WERI-Rb-1 (cell line): Measurements from ENCODE around the gene ARL15.

ENCODE experiments used
- DNase-seq: peaks from one replicate; pipeline ENCODE4 v3.0.0-alpha.2; 2020
- H3K27ac ChIP-seq: fragments of 250-450 bp; sonication (Bioruptor Pico); 2 replicates; pipeline ENCODE4 v1.5.1; 2020; ENCODE audit warnings: mild to moderate bottlenecking, moderate library complexity
- H3K27me3 ChIP-seq: fragments of 250-450 bp; sonication (Bioruptor Pico); 2 replicates; pipeline ENCODE4 v1.5.1; 2021; ENCODE audit warnings: mild to moderate bottlenecking, low read depth, moderate library complexity; ENCODE audit not compliant: insufficient read depth, severe bottlenecking
- H3K36me3 ChIP-seq: fragments of 250-450 bp; sonication (Bioruptor Pico); 2 replicates; pipeline ENCODE4 v1.5.1; 2020; ENCODE audit warnings: mild to moderate bottlenecking, moderate library complexity
- H3K4me3 ChIP-seq: 2 replicates; pipeline ENCODE4 v1.5.1; 2011; ENCODE audit warnings: low read depth, mild to moderate bottlenecking, control low read depth, low read length
- H3K9me3 ChIP-seq: fragments of 250-450 bp; sonication (Bioruptor Pico); 2 replicates; pipeline ENCODE4 v1.5.1; 2021; ENCODE audit warnings: mild to moderate bottlenecking, moderate library complexity; ENCODE audit not compliant: severe bottlenecking
- CTCF ChIP-seq: IDR thresholded peaks from 2 replicates; pipeline ENCODE4 v1.5.1; 2011; ENCODE audit warnings: low read depth, mild to moderate bottlenecking, control low read depth, inconsistent platforms, low read length

Gene ARL15

GRCh38 chr5:54230936-54231685 lies 79.3 kb downstream of the ARL15 start:
- DNase-seq, result no peak
- Histone ChIP-seq H3K36me3 (no peaks in the 10 kb centered on the region), H3K9me3 (no peaks in the 10 kb centered on the region), H3K27me3 (no peaks in the 10 kb centered on the region), H3K27ac (no peak overlapping the region), H3K4me3 (no peak overlapping the region)
- TF ChIP-seq CTCF, result no peak

- no peaks in the 10 kb centered on the region for H3K36me3 ChIP-seq
- no peak overlapping the region for H3K4me3 ChIP-seq
- DNase-seq, result peak; percentile 67
- H3K9me3 ChIP-seq, result no peaks in the 10 kb centered on the region
- TF ChIP-seq CTCF, result peak; percentile 68
- H3K27ac ChIP-seq, result no peak overlapping the region
- H3K27me3 ChIP-seq, result no peaks in the 10 kb centered on the region
These were observed 81.2 kb downstream of the ARL15 start for GRCh38 chr5:54229041-54229780.

- Histone ChIP-seq H3K4me3 (no peak overlapping the region), H3K27ac (no peak overlapping the region), H3K27me3 (no peaks in the 10 kb centered on the region), H3K9me3 (no peaks in the 10 kb centered on the region), H3K36me3 (no peaks in the 10 kb centered on the region)
- no peak for TF ChIP-seq CTCF
- DNase-seq, result no peak
These were observed 82.6 kb downstream of the ARL15 start for GRCh38 chr5:54227759-54228158.

- Histone ChIP-seq H3K27me3 (no peaks in the 10 kb centered on the region), H3K9me3 (no peaks in the 10 kb centered on the region), H3K36me3 (no peaks in the 10 kb centered on the region), H3K27ac (no peak overlapping the region), H3K4me3 (no peak overlapping the region)
- TF ChIP-seq CTCF, result no peak
- no peak for DNase-seq
These were observed 83.3 kb downstream of the ARL15 start for GRCh38 chr5:54227109-54227508.

- no peaks in the 10 kb centered on the region for H3K9me3 ChIP-seq
- no peak for DNase-seq
- no peak overlapping the region for H3K27ac ChIP-seq
- no peaks in the 10 kb centered on the region for H3K27me3 ChIP-seq
- H3K4me3 ChIP-seq, result no peak overlapping the region
- no peak for TF ChIP-seq CTCF
- H3K36me3 ChIP-seq, result no peaks in the 10 kb centered on the region
These were observed 84.2 kb downstream of the ARL15 start for GRCh38 chr5:54226215-54226614.
